ENCODE results near the gene IGSF9. TPM values are rescaled to one million over a fixed set of nuclear protein-coding genes. Genes with fewer than 3 reads are reported as not detected.
A peak's percentile ranks its signal among the peaks of the same experiment; 100 is the strongest.

Gene IGSF9
- total and polyA plus RNA-seq, 10 of the 15 experiments (the other 5 are each of a cell fraction or from before 2014, with no cell fraction given) = 0.04 to 0.07 TPM; not detected in 8

GRCh38 chr1:159936273-159936904 is 9.0 kb downstream of the IGSF9 start (continued):
- 0 out of 4 replicates have a peak, but pooled peaks of 1 of the 2 experiments have one; percentile 7 for TF ChIP-seq BHLHE40 (IDR thresholded peaks at IDR 0.05; ENCODE audit: borderline replicate concordance in 1 of 2, low read depth in 2 of 2, low read length in 1 of 2)
- TF ChIP-seq USF1 (IDR thresholded peaks at IDR 0.05; ENCODE audit: borderline replicate concordance, extremely low read length, insufficient read depth, low read depth, low read length) = peak; percentile 59
- TF ChIP-seq BMI1 (IDR thresholded peaks at IDR 0.05; ENCODE audit: borderline replicate concordance) = no peak
- 0 out of 3 replicates have a peak, but pooled peaks have one; percentile 29 for TF ChIP-seq POU2F2 (IDR thresholded peaks at IDR 0.05; ENCODE audit: borderline replicate concordance, low read depth, low read length)
- TF ChIP-seq CBX3 (IDR thresholded peaks at IDR 0.05; ENCODE audit: borderline replicate concordance, low read depth) = no peak
- no peak for TF ChIP-seq USF2 (IDR thresholded peaks at IDR 0.05; ENCODE audit: borderline replicate concordance, low read depth, low read length)
- TF ChIP-seq E4F1 (IDR thresholded peaks at IDR 0.05; ENCODE audit: borderline replicate concordance, partially characterized antibody) = no peak
- TF ChIP-seq SMC3 (IDR thresholded peaks at IDR 0.05; ENCODE audit: borderline replicate concordance, low read length) = peak; percentile 90
- TF ChIP-seq SP1 (IDR thresholded peaks at IDR 0.05; ENCODE audit: low read depth, low read length) = no peak
- TF ChIP-seq SUZ12 (IDR thresholded peaks at IDR 0.05; ENCODE audit: unreplicated experiment) = no peak
- TF ChIP-seq EP300 (IDR thresholded peaks at IDR 0.05; ENCODE audit: borderline replicate concordance in 1 of 2, control insufficient read depth in 1 of 2, low read depth in 2 of 2, low read length in 2 of 2) = no peak
- 0 out of 3 replicates have a peak, but pooled peaks of 1 of the 2 experiments have one; percentile 36 for TF ChIP-seq EGR1 (IDR thresholded peaks at IDR 0.05; ENCODE audit: borderline replicate concordance in 1 of 2, low read depth in 2 of 2, low read length in 2 of 2)
- TF ChIP-seq SMARCA5 (IDR thresholded peaks at IDR 0.05) = peak; percentile 69; the same call in 1 of the 2 replicates
- peak; percentile 98; a peak in 5 of 6 replicates for TF ChIP-seq CTCF (IDR thresholded peaks at IDR 0.05 in 2 of 3, conservative IDR thresholded peaks at IDR 0.05 in 1 of 3; ENCODE audit: control insufficient read depth in 2 of 3, extremely low read depth in 1 of 3, insufficient read depth in 1 of 3, low read depth in 3 of 3, low read length in 3 of 3)
- TF ChIP-seq GATAD2B (conservative IDR thresholded peaks at IDR 0.05; ENCODE audit: low read depth) = 0 out of 2 replicates have a peak, but pooled peaks have one; percentile 36
- TF ChIP-seq IRF4 (IDR thresholded peaks at IDR 0.05; ENCODE audit: low read depth, low read length) = 0 out of 2 replicates have a peak, but pooled peaks have one; percentile 19
